Smooth muscle cell (in vitro differentiated cells): Measurements from ENCODE around the gene KCNG2. TPM values are rescaled to one million over a fixed set of nuclear protein-coding genes. Genes with fewer than 3 reads are reported as not detected.

Source experiments
- DNase-seq: peaks from one replicate; lab custom pipeline; 2025; ENCODE audit not compliant: unreplicated experiment; lab: John Stamatoyannopoulos, UW
- H2AFZ ChIP-seq: fragments of 200-600 bp; sonication (generic); 2 replicates; pipeline ENCODE4 v1.6.0; 2016; ENCODE audit warnings: antibody characterized with exemption, low read depth, mild to moderate bottlenecking
- H3F3A ChIP-seq: fragments of 200-600 bp; sonication (generic); 2 replicates; pipeline ENCODE4 v1.6.0; 2017; ENCODE audit warnings: antibody characterized with exemption, low read depth
- H3K27ac ChIP-seq: fragments of 200-600 bp; sonication (generic); 2 replicates; pipeline ENCODE4 v1.5.1; 2016; ENCODE audit warnings: low read depth, mild to moderate bottlenecking
- H3K27me3 ChIP-seq: fragments of 200-600 bp; sonication (generic); 2 replicates; pipeline ENCODE4 v1.6.1; 2016; ENCODE audit warnings: low read depth, mild to moderate bottlenecking
- H3K36me3 ChIP-seq: fragments of 200-600 bp; sonication (generic); 2 replicates; pipeline ENCODE4 v1.5.1; 2016; ENCODE audit warnings: low read depth
- H3K4me1 ChIP-seq: fragments of 200-600 bp; sonication (generic); 2 replicates; pipeline ENCODE4 v1.5.1; 2016; ENCODE audit warnings: low read depth
- H3K4me2 ChIP-seq: fragments of 200-600 bp; sonication (generic); 2 replicates; pipeline ENCODE4 v1.6.0; 2016; ENCODE audit warnings: mild to moderate bottlenecking
- H3K4me3 ChIP-seq: fragments of 200-600 bp; sonication (generic); 2 replicates; pipeline ENCODE4 v1.5.1; 2016; ENCODE audit warnings: mild to moderate bottlenecking
- H3K79me2 ChIP-seq: fragments of 200-600 bp; sonication (generic); 2 replicates; pipeline ENCODE4 v1.6.0; 2016; ENCODE audit warnings: low read depth, mild to moderate bottlenecking
- H3K9ac ChIP-seq: fragments of 200-600 bp; sonication (generic); 2 replicates; pipeline ENCODE4 v1.6.0; 2016; ENCODE audit warnings: low read depth
- H3K9me3 ChIP-seq: fragments of 200-600 bp; sonication (generic); replicated peaks from 2 replicates; pipeline ENCODE4 v1.5.1; 2016; ENCODE audit warnings: low read depth
- H4K20me1 ChIP-seq: fragments of 200-600 bp; sonication (generic); 2 replicates; pipeline ENCODE4 v1.6.0; 2016; ENCODE audit warnings: low read depth
- WGBS: methylation state at CpG from one replicate; pipeline ENCODE4 v1.1.7; 2016; ENCODE audit warnings: low lambda C conversion rate; 5-methylcytosine and 5-hydroxymethylcytosine counted together
- polyA plus RNA-seq: library from polyadenylated mRNA; unstranded; fragments of >200 nt; fragmentation: Nextera tagmentation; extraction: Ambion mirVana; gene quantifications from 2 replicates; pipeline ENCODE4 v1.2.1, GENCODE V29; 2016
- total RNA-seq: library from RNA; depleted of rRNA; stranded (reverse); fragments of >200 nt; gene quantifications from 2 replicates; pipeline ENCODE4 v1.2.3, GENCODE V29; 2014
- TF ChIP-seq, protein P1 (sequence below): fragments of 200-600 bp; sonication (generic); IDR thresholded peaks from 2 replicates; pipeline ENCODE4 v1.5.1; 2017; ENCODE audit warnings: borderline replicate concordance, mild to moderate bottlenecking, antibody characterized with exemption; ENCODE audit not compliant: insufficient read depth, poor library complexity, severe bottlenecking

The KCNG2 gene
- total and polyA plus RNA-seq, 2 experiments from 2014 or later = 0.17 TPM; not detected in 1

- no peaks in the 10 kb centered on the region for H3K79me2 ChIP-seq
- no peak overlapping the region for H3K9ac ChIP-seq
- H3K4me1 ChIP-seq = no peaks in the 10 kb centered on the region
- WGBS = 88% methylated on average over 18 of the region's 18 CpGs
- H3K27me3 ChIP-seq = peaks cover 7% of the 10 kb centered on the region
- DNase-seq = no peak
- no peak overlapping the region for H3K4me3 ChIP-seq
- H3K36me3 ChIP-seq = no peaks in the 10 kb centered on the region
- no peak overlapping the region for H3K27ac ChIP-seq
- no peaks in the 10 kb centered on the region for H3F3A ChIP-seq
- no peaks in the 10 kb centered on the region for H3K9me3 ChIP-seq
- H4K20me1 ChIP-seq = no peaks in the 10 kb centered on the region
- TF ChIP-seq, protein P1, sequence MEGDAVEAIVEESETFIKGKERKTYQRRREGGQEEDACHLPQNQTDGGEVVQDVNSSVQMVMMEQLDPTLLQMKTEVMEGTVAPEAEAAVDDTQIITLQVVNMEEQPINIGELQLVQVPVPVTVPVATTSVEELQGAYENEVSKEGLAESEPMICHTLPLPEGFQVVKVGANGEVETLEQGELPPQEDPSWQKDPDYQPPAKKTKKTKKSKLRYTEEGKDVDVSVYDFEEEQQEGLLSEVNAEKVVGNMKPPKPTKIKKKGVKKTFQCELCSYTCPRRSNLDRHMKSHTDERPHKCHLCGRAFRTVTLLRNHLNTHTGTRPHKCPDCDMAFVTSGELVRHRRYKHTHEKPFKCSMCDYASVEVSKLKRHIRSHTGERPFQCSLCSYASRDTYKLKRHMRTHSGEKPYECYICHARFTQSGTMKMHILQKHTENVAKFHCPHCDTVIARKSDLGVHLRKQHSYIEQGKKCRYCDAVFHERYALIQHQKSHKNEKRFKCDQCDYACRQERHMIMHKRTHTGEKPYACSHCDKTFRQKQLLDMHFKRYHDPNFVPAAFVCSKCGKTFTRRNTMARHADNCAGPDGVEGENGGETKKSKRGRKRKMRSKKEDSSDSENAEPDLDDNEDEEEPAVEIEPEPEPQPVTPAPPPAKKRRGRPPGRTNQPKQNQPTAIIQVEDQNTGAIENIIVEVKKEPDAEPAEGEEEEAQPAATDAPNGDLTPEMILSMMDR = no peak
- no peak overlapping the region for H3K4me2 ChIP-seq
- H2AFZ ChIP-seq = no peak overlapping the region
Observed at GRCh38 chr18:79818631-79819030, 20.9 kb downstream of the KCNG2 start.

GRCh38 chr18:79819064-79819967, 21.6 kb downstream of the KCNG2 start:
- H3K27ac ChIP-seq = no peak overlapping the region
- no peak for DNase-seq
- no peaks in the 10 kb centered on the region for H3K4me1 ChIP-seq
- TF ChIP-seq, protein P1 = no peak
- H3K36me3 ChIP-seq = no peaks in the 10 kb centered on the region
- H3K4me3 ChIP-seq = no peak overlapping the region
- no peaks in the 10 kb centered on the region for H3K79me2 ChIP-seq
- H3F3A ChIP-seq = no peaks in the 10 kb centered on the region
- peaks cover 7% of the 10 kb centered on the region for H3K27me3 ChIP-seq
- H4K20me1 ChIP-seq = no peaks in the 10 kb centered on the region
- H3K9ac ChIP-seq = no peak overlapping the region
- 89% methylated on average over 26 of the region's 26 CpGs for WGBS
- no peaks in the 10 kb centered on the region for H3K9me3 ChIP-seq
- H3K4me2 ChIP-seq = no peak overlapping the region
- H2AFZ ChIP-seq = no peak overlapping the region

GRCh38 chr18:79819968-79820351, 22.2 kb downstream of the KCNG2 start:
- TF ChIP-seq, protein P1 = no peak
- H3K79me2 ChIP-seq = no peaks in the 10 kb centered on the region
- H3K36me3 ChIP-seq = no peaks in the 10 kb centered on the region
- H4K20me1 ChIP-seq = no peaks in the 10 kb centered on the region
- H3K27ac ChIP-seq = no peak overlapping the region
- no peaks in the 10 kb centered on the region for H3K4me1 ChIP-seq
- 90% methylated on average over 14 of the region's 14 CpGs for WGBS
- H3K9ac ChIP-seq = no peak overlapping the region
- no peak overlapping the region for H3K4me3 ChIP-seq
- H3F3A ChIP-seq = no peaks in the 10 kb centered on the region
- peaks cover 7% of the 10 kb centered on the region for H3K27me3 ChIP-seq
- H2AFZ ChIP-seq = no peak overlapping the region
- H3K4me2 ChIP-seq = no peak overlapping the region
- H3K9me3 ChIP-seq = no peaks in the 10 kb centered on the region
- DNase-seq = no peak
